ENCODE data around the gene RDH11.

Gene RDH11

GRCh38 chr14:67645414-67645813 is 50.1 kb downstream of the RDH11 start:
- DNase-seq = no peak

GRCh38 chr14:67644428-67644827 is 51.1 kb downstream of the RDH11 start:
- DNase-seq = no peak

GRCh38 chr14:67643713-67644112 is 51.9 kb downstream of the RDH11 start:
- no peak for DNase-seq

GRCh38 chr14:67641902-67642749 is 53.4 kb downstream of the RDH11 start:
- DNase-seq = no peak

- DNase-seq = no peak
Observed at GRCh38 chr14:67641480-67641879, 54.1 kb downstream of the RDH11 start.

- no peak for DNase-seq
Observed at GRCh38 chr14:67638642-67639041, 56.9 kb downstream of the RDH11 start.

GRCh38 chr14:67636361-67636919 is 59.1 kb downstream of the RDH11 start:
- no peak for DNase-seq

- no peak for DNase-seq
Observed at GRCh38 chr14:67633451-67634147, 62.0 kb downstream of the RDH11 start.

- DNase-seq = no peak
Observed at GRCh38 chr14:67630938-67631337, 64.6 kb downstream of the RDH11 start.

- no peak for DNase-seq
Observed at GRCh38 chr14:67630186-67630585, 65.4 kb downstream of the RDH11 start.

GRCh38 chr14:67627519-67627918 is 68.0 kb downstream of the RDH11 start:
- no peak for DNase-seq
